Hepatocyte (in vitro differentiated cells): ENCODE data around the gene COQ4.

Source experiments
- CTCF ChIP-seq: fragments of 200-600 bp; sonication (generic); IDR thresholded peaks from 2 replicates; pipeline ENCODE4 v1.5.1; 2016; ENCODE audit warnings: antibody characterized with exemption, mild to moderate bottlenecking; ENCODE audit not compliant: poor library complexity
- EZH2 ChIP-seq: fragments of 200-600 bp; sonication (generic); IDR thresholded peaks from 2 replicates; pipeline ENCODE4 v1.6.1; 2016; ENCODE audit warnings: antibody characterized with exemption, mild to moderate bottlenecking, borderline replicate concordance
- EZH2phosphoT487 ChIP-seq: fragments of 200-600 bp; sonication (generic); IDR thresholded peaks from one replicate; pipeline ENCODE4 v1.6.1; 2018; ENCODE audit warnings: antibody characterized with exemption, mild to moderate bottlenecking, low read depth, moderate library complexity; ENCODE audit not compliant: unreplicated experiment, severe bottlenecking

DNA sequence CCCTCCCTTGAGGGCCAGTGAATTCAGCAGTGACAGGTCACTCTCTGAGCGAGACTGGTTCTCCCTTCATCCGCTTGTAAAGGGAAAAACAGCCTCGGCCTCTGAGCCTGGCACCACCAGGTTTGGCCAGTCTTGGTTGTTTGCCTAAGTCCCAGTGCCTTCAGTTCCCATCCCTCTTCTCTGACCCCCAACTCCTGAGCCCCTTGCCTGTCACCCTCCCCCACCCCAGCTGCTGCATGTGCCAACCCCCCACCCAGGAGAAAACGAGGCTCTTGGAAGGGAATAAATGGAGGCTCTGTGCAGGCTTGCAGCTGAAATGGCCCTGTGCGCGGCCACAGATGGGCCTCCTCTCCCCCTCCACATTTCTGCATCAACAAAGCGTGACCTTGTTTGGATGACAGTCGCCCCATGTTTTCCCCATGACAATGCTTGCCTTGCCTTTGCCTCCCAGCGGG is 51.6 kb downstream of the COQ4 start:
- TF ChIP-seq EZH2 (no peak), CTCF (no peak), EZH2phosphoT487 (no peak)
